Vagina (tissue), 2 donors: ENCODE results near the gene AKAP13. TPM values are rescaled to one million over a fixed set of nuclear protein-coding genes. Genes with fewer than 3 reads are reported as not detected.

Experiments
- DNase-seq, 2 donors: peaks; one replicate each; pipeline ENCODE4 v3.0.0-alpha.2; 2017; ENCODE audit errors: extremely low spot score in 2 of 2
- H3K27ac ChIP-seq: fragments of 200-600 bp; sonication (generic); one replicate; pipeline ENCODE4 v1.5.1; 2019
- H3K27me3 ChIP-seq: fragments of 200-600 bp; sonication (generic); one replicate; pipeline ENCODE4 v1.5.1; 2019
- H3K36me3 ChIP-seq, 2 donors: fragments of 200-600 bp; sonication (generic); one replicate each; pipeline ENCODE4 v1.5.1; 2017 to 2019
- H3K4me1 ChIP-seq: fragments of 200-600 bp; sonication (generic); one replicate; pipeline ENCODE4 v1.5.1; 2019
- H3K4me3 ChIP-seq, 2 donors: fragments of 200-600 bp; sonication (generic); 1 replicate in 1 of 2; 2 replicates in 1 of 2; pipeline ENCODE4 v1.5.1; 2016 to 2019
- H3K9me3 ChIP-seq: fragments of 200-600 bp; sonication (generic); one replicate; pipeline ENCODE4 v1.5.1; 2019
- CTCF ChIP-seq, 3 experiments: fragments of 450-650 bp in 2 of 3; fragments of 200-600 bp in 1 of 3; sonication (generic) in 1 of 3; IDR thresholded peaks; one replicate each; pipeline ENCODE4 v1.5.1; 2017 to 2019; ENCODE audit warnings: antibody characterized with exemption in 3 of 3, mild to moderate bottlenecking in 2 of 3, moderate library complexity in 2 of 3
- POLR2A ChIP-seq, 2 donors: fragments of 450-650 bp; IDR thresholded peaks; one replicate each; pipeline ENCODE4 v1.6.1; 2017; ENCODE audit warnings: antibody characterized with exemption in 2 of 2, mild to moderate bottlenecking in 2 of 2, moderate library complexity in 2 of 2
- POLR2AphosphoS5 ChIP-seq, 2 donors: sonication (generic); formaldehyde crosslinking; IDR thresholded peaks; one replicate each; pipeline ENCODE4 v1.9.0; 2017; ENCODE audit warnings: antibody characterized with exemption in 2 of 2, mild to moderate bottlenecking in 2 of 2, low read depth in 1 of 2; ENCODE audit not compliant: insufficient read depth in 1 of 2
- intact Hi-C: fragments of 100-400 bp; cut with DNase I; formaldehyde crosslinking; loops from one replicate; pipeline ENCODE4 v1.15.1; 2023
- total RNA-seq: library from RNA; depleted of rRNA; stranded (reverse); fragments of >200 nt; gene quantifications from one replicate; pipeline ENCODE4 v1.2.3, GENCODE V29; 2016

Gene AKAP13
- total RNA-seq, 1 donor from 2014 or later, result 177 TPM

GRCh38 chr15:85618228-85618505, 237.8 kb downstream of the AKAP13 start:
- intact Hi-C loops, result no loop called here
- peaks cover 64% of the 10 kb centered on the region for H3K4me1 ChIP-seq

GRCh38 chr15:85618956-85619491, 238.6 kb downstream of the AKAP13 start:
- Histone ChIP-seq H3K27me3 (no peaks in the 10 kb centered on the region), H3K36me3 (no peaks in the 10 kb centered on the region), H3K27ac (peak overlapping the region; percentile 66), H3K4me3 (peak overlapping the region; percentile 56 to 59), H3K9me3 (no peaks in the 10 kb centered on the region), H3K4me1 (peaks cover 73% of the 10 kb centered on the region)
- peak; percentile 8 to 90 for TF ChIP-seq POLR2AphosphoS5 (IDR thresholded peaks at IDR 0.05; ENCODE audit: insufficient read depth in 1 of 2, low read depth in 1 of 2)
- TF ChIP-seq CTCF (IDR thresholded peaks at IDR 0.05), result no peak
- TF ChIP-seq POLR2A (IDR thresholded peaks at IDR 0.05), result peak in 1 of 2 donors; percentile 34
- intact Hi-C loops, result no loop called here
- DNase-seq, result peak in 1 of 2 donors; percentile 97

More at GRCh38 chr15:85618228-85618505, 237.8 kb downstream of the AKAP13 start:
- Histone ChIP-seq H3K27ac (peak overlapping the region; percentile 66), H3K36me3 (no peaks in the 10 kb centered on the region), H3K9me3 (no peaks in the 10 kb centered on the region), H3K4me3 (peak overlapping the region in 1 of 2 donors; percentile 56), H3K27me3 (no peaks in the 10 kb centered on the region)
- no peak for DNase-seq
- TF ChIP-seq CTCF (IDR thresholded peaks at IDR 0.05), result no peak
- TF ChIP-seq POLR2A (IDR thresholded peaks at IDR 0.05), result no peak
- TF ChIP-seq POLR2AphosphoS5 (IDR thresholded peaks at IDR 0.05; ENCODE audit: insufficient read depth in 1 of 2, low read depth in 1 of 2), result no peak

- TF ChIP-seq POLR2A (IDR thresholded peaks at IDR 0.05) (no peak), CTCF (IDR thresholded peaks at IDR 0.05) (no peak), POLR2AphosphoS5 (IDR thresholded peaks at IDR 0.05; ENCODE audit: insufficient read depth in 1 of 2, low read depth in 1 of 2) (no peak)
- Histone ChIP-seq H3K27me3 (no peaks in the 10 kb centered on the region), H3K9me3 (no peaks in the 10 kb centered on the region), H3K4me3 (peak overlapping the region; percentile 56 to 59), H3K4me1 (peaks cover 84% of the 10 kb centered on the region), H3K36me3 (no peaks in the 10 kb centered on the region), H3K27ac (peak overlapping the region; percentile 66)
- DNase-seq, result no peak
- intact Hi-C loops, result loop anchor here (5.0 kb wide), 1 partner anchor 102 kb away; no protein-coding TSS in a partner anchor
Observed at GRCh38 chr15:85619992-85620689, 239.7 kb downstream of the AKAP13 start.

GRCh38 chr15:85620690-85621049, 240.3 kb downstream of the AKAP13 start:
- Histone ChIP-seq H3K27me3 (no peaks in the 10 kb centered on the region), H3K9me3 (no peaks in the 10 kb centered on the region), H3K4me1 (peaks cover 85% of the 10 kb centered on the region), H3K36me3 (no peaks in the 10 kb centered on the region), H3K27ac (peak overlapping the region; percentile 66), H3K4me3 (peak overlapping the region; percentile 56 to 59)
- TF ChIP-seq CTCF (IDR thresholded peaks at IDR 0.05), result no peak
- peak in 1 of 2 donors; percentile 78 for TF ChIP-seq POLR2AphosphoS5 (IDR thresholded peaks at IDR 0.05; ENCODE audit: insufficient read depth in 1 of 2, low read depth in 1 of 2)
- TF ChIP-seq POLR2A (IDR thresholded peaks at IDR 0.05), result peak in 1 of 2 donors; percentile 26
- intact Hi-C loops, result loop anchor here (5.0 kb wide), 1 partner anchor 102 kb away; no protein-coding TSS in a partner anchor
- DNase-seq, result no peak

GRCh38 chr15:85621094-85621493, 240.7 kb downstream of the AKAP13 start:
- H3K4me1 ChIP-seq, result peaks cover 84% of the 10 kb centered on the region
- TF ChIP-seq POLR2AphosphoS5 (IDR thresholded peaks at IDR 0.05; ENCODE audit: insufficient read depth in 1 of 2, low read depth in 1 of 2) (no peak), POLR2A (IDR thresholded peaks at IDR 0.05) (no peak), CTCF (IDR thresholded peaks at IDR 0.05) (no peak)
- no peaks in the 10 kb centered on the region for H3K9me3 ChIP-seq
- no peaks in the 10 kb centered on the region for H3K27me3 ChIP-seq
- peaks cover 0 to 3% of the 10 kb centered on the region in 2 donors for H3K36me3 ChIP-seq
- no peak for DNase-seq
- intact Hi-C loops, result loop anchor here (5.0 kb wide), 1 partner anchor 101 kb away; no protein-coding TSS in a partner anchor
- H3K27ac ChIP-seq, result peak overlapping the region; percentile 66
- H3K4me3 ChIP-seq, result peak overlapping the region; percentile 56 to 59
